Skin of body (tissue), 2 donors: Measurements from ENCODE around the gene CLDND2. TPM values are rescaled to one million over a fixed set of nuclear protein-coding genes. Genes with fewer than 3 reads are reported as not detected.

Source experiments
- DNase-seq: peaks from one replicate; lab custom pipeline; 2025; lab: John Stamatoyannopoulos, UW
- total RNA-seq: library from RNA; depleted of rRNA; stranded (reverse); fragments of >200 nt; gene quantifications from one replicate; pipeline ENCODE4 v1.2.3, GENCODE V29; 2014

The CLDND2 gene
- total RNA-seq, 1 donor from 2014 or later: not detected

- DNase-seq: peak; percentile 8
Observed at GRCh38 chr19:51354742-51355148, 14.1 kb downstream of the CLDND2 start.

- no peak for DNase-seq
Observed at GRCh38 chr19:51354103-51354741, 14.6 kb downstream of the CLDND2 start.

GRCh38 chr19:51352783-51353360 lies 15.9 kb downstream of the CLDND2 start:
- DNase-seq: no peak

GRCh38 chr19:51351266-51351990 lies 17.4 kb downstream of the CLDND2 start:
- DNase-seq: no peak

- no peak for DNase-seq
Observed at GRCh38 chr19:51347209-51347928, 21.4 kb downstream of the CLDND2 start.

GRCh38 chr19:51346742-51347141 lies 22.1 kb downstream of the CLDND2 start:
- DNase-seq: no peak

- no peak for DNase-seq
Observed at GRCh38 chr19:51345076-51345620, 23.7 kb downstream of the CLDND2 start.

- no peak for DNase-seq
Observed at GRCh38 chr19:51342631-51343569, 25.9 kb downstream of the CLDND2 start.

GRCh38 chr19:51341976-51342580 lies 26.7 kb downstream of the CLDND2 start, which contains the start of gene VSIG10L:
Gene VSIG10L, minus strand, starts transcription at chr19:51342139. Its CDS starts 15 bp downstream, at chr19:51342124.
- no peak for DNase-seq

- no peak for DNase-seq
Observed at GRCh38 chr19:51341066-51341465, 27.7 kb downstream of the CLDND2 start.

GRCh38 chr19:51339687-51340656 lies 28.8 kb downstream of the CLDND2 start:
- DNase-seq: peak; percentile 41

GRCh38 chr19:51339313-51339686 lies 29.5 kb downstream of the CLDND2 start:
- DNase-seq: no peak

- peak; percentile 7 for DNase-seq
Observed at GRCh38 chr19:51338563-51339312, 30.1 kb downstream of the CLDND2 start.

GRCh38 chr19:51337861-51338562 lies 30.8 kb downstream of the CLDND2 start:
- DNase-seq: no peak

GRCh38 chr19:51337141-51337860 lies 31.5 kb downstream of the CLDND2 start:
- no peak for DNase-seq

- DNase-seq: no peak
Observed at GRCh38 chr19:51333836-51334460, 34.9 kb downstream of the CLDND2 start.
